Choroid plexus epithelial cell (primary cell): Measurements from ENCODE around the gene DNAI1.

Source experiments
- DNase-seq: peaks from one replicate; pipeline ENCODE4 v3.0.0-alpha.2; 2010; ENCODE audit warnings: low read depth
- H3K4me3 ChIP-seq: 2 replicates; pipeline ENCODE4 v1.5.1; 2011; ENCODE audit warnings: low read depth, mild to moderate bottlenecking, control low read depth, low read length, moderate library complexity
- TF ChIP-seq, protein P1 (sequence below): conservative IDR thresholded peaks from 2 replicates; pipeline ENCODE4 v1.5.1; 2011; ENCODE audit warnings: low read depth, mild to moderate bottlenecking, control low read depth, inconsistent platforms, low read length, moderate library complexity

Gene DNAI1

DNA sequence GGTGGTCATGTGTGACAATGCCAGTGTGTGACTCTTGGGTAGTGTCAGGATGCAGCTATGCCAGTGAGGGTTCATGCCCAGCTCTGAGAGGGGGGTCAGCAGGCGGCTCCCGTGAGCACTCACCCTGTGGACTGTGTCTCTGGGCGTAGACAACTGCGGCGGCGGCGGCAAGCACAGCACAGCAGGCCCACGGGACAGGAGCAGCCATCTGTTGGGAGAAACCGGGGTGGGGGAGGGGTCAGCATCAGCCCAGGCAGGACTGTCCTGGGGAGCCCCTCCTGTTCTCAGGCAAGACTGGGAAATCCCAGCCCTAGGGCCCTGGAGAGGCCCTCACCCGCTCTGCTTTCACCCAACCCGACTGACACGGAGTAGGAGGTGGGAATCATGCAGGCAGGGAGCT lies 110.2 kb downstream of the DNAI1 start:
- TF ChIP-seq, protein P1, sequence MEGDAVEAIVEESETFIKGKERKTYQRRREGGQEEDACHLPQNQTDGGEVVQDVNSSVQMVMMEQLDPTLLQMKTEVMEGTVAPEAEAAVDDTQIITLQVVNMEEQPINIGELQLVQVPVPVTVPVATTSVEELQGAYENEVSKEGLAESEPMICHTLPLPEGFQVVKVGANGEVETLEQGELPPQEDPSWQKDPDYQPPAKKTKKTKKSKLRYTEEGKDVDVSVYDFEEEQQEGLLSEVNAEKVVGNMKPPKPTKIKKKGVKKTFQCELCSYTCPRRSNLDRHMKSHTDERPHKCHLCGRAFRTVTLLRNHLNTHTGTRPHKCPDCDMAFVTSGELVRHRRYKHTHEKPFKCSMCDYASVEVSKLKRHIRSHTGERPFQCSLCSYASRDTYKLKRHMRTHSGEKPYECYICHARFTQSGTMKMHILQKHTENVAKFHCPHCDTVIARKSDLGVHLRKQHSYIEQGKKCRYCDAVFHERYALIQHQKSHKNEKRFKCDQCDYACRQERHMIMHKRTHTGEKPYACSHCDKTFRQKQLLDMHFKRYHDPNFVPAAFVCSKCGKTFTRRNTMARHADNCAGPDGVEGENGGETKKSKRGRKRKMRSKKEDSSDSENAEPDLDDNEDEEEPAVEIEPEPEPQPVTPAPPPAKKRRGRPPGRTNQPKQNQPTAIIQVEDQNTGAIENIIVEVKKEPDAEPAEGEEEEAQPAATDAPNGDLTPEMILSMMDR, result no peak
- no peak overlapping the region for H3K4me3 ChIP-seq
- DNase-seq, result no peak

DNA sequence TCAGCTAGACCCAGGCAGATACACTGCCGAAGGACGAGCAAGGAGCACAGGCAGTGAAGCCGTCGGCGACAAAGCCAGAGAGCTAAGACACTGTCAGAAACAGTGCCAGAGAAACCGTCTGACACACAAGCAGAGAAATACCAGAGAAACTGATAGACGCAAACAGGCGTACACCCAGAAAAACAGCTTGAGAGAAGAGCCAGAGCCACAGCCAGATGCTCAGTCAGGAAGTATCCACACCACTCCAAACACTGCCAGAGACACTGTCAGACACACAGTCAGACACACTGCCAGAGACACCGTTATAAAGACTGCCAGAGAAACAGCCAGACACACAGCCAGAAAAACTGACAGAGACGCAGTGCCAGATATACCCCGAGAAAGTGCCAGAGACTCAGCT lies 111.8 kb downstream of the DNAI1 start:
- DNase-seq, result no peak
- no peak overlapping the region for H3K4me3 ChIP-seq
- TF ChIP-seq, protein P1, result no peak
